Bronchial epithelial cell (primary cell): ENCODE measurements around the gene VWA8. TPM values are rescaled to one million over a fixed set of nuclear protein-coding genes. Genes with fewer than 3 reads are reported as not detected.

Experiments used
- DNase-seq: peaks from one replicate; pipeline ENCODE4 v3.0.0-alpha.2; 2010; ENCODE audit warnings: low read depth
- FAIRE-seq: peaks from 2 replicates; lab custom pipeline; 2011; peaks lifted over from hg19 to GRCh38; lab: Jason Lieb, UNC
- H3K27me3 ChIP-seq: 2 replicates; pipeline ENCODE4 v1.5.1; 2011; ENCODE audit warnings: low read length; ENCODE audit not compliant: control insufficient read depth, insufficient read depth
- H3K36me3 ChIP-seq: 2 replicates; pipeline ENCODE4 v1.5.1; 2011; ENCODE audit warnings: low read length; ENCODE audit not compliant: control insufficient read depth, insufficient read depth
- H3K4me3 ChIP-seq: 2 replicates; pipeline ENCODE4 v1.5.1; 2011; ENCODE audit warnings: mild to moderate bottlenecking, low read depth, low read length, control low read depth
- total RNA-seq: library from RNA; depleted of rRNA; stranded (reverse); fragments of >200 nt; gene quantifications from 2 replicates; pipeline ENCODE4 v1.2.1, GENCODE V29; 2014
- TF ChIP-seq, protein P1 (sequence below): IDR thresholded peaks from 2 replicates; pipeline ENCODE4 v1.5.1; 2011; ENCODE audit warnings: mild to moderate bottlenecking, moderate library complexity, low read length, control low read depth, inconsistent platforms; ENCODE audit not compliant: insufficient read depth, severe bottlenecking

VWA8 gene
- total RNA-seq, 1 donor from 2014 or later = 17.1 TPM

DNA sequence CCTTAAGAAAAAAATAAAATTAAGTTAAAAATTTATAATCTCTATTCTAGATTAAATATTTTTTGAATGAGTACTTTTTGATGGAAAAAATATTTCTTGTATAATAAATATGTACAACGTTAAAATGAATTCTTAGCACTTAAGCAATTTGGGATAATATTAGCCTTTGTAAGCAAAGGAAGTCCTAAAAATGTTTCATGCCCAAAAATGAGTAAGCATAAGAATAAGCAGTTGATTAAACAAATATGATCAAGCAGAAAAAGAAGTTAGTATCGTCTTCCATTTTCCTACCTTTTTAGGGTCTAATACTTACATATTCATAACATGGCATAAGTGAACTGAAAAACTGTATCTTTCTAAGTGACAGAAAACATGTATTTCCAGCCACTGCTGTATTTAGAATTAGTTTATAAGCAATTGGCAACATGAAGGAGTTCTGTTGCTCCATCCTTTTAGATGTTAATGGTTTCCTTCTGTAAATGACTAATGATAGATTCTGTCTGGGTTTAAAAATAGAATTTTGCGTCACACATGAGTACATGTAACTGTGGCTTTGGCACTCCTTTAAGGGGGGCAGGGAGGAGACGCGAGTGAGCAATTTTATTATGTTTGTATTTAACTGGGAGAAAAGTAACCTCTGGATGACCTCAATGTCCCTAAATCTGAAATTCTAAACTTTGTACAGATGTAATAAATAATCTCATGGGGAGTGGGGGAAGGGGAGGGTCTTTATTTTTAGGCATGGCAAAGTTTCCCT, 266.2 kb downstream of the VWA8 start:
- no peak overlapping the region for H3K4me3 ChIP-seq
- H3K27me3 ChIP-seq = no peaks in the 10 kb centered on the region
- DNase-seq = peak; percentile 91
- FAIRE-seq = no peak
- peaks cover 1% of the 10 kb centered on the region for H3K36me3 ChIP-seq
- TF ChIP-seq, protein P1, sequence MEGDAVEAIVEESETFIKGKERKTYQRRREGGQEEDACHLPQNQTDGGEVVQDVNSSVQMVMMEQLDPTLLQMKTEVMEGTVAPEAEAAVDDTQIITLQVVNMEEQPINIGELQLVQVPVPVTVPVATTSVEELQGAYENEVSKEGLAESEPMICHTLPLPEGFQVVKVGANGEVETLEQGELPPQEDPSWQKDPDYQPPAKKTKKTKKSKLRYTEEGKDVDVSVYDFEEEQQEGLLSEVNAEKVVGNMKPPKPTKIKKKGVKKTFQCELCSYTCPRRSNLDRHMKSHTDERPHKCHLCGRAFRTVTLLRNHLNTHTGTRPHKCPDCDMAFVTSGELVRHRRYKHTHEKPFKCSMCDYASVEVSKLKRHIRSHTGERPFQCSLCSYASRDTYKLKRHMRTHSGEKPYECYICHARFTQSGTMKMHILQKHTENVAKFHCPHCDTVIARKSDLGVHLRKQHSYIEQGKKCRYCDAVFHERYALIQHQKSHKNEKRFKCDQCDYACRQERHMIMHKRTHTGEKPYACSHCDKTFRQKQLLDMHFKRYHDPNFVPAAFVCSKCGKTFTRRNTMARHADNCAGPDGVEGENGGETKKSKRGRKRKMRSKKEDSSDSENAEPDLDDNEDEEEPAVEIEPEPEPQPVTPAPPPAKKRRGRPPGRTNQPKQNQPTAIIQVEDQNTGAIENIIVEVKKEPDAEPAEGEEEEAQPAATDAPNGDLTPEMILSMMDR = no peak

DNA sequence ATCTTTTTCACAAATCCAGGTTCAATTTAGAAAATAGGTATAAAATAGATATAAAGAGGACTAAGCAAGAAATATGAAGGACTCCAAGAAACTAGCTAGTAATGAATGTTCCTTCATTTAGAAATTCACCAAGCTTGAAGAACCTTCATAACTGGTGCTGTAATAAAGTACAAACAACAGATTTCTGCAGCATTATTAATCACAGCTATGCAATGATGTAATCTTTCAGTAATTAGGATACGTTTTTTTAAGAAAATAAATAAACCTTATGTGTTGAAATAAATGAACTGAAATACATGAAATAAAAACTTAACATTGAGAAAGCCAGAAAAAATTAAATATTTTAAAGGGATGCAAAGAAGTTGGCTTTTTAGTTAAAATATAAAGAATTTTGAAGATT, 267.5 kb downstream of the VWA8 start:
- FAIRE-seq (no peak), DNase-seq (peak; percentile 32)
- Histone ChIP-seq H3K36me3 (peaks cover 1% of the 10 kb centered on the region), H3K4me3 (no peak overlapping the region), H3K27me3 (no peaks in the 10 kb centered on the region)
- TF ChIP-seq, protein P1 = no peak

DNA sequence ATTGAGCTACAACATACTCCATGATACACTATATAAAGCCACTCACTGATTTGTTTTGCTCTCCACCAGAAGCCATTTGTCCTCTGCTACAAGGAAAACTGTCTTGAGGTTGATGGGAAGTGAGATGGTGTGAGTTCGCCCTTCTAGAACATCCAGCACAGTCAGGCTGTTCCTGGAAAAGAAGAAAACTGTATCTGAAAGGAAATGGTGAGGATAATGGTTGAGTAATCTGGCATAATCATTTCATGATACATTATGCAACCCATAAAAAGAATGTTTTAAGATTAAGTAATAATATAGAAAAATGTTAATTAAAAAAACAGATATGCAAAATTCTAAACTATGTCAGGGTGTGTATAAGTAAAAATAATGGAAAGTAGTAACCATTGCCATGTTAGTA, 269.6 kb downstream of the VWA8 start:
- Histone ChIP-seq H3K36me3 (no peaks in the 10 kb centered on the region), H3K4me3 (no peak overlapping the region), H3K27me3 (no peaks in the 10 kb centered on the region)
- DNase-seq (peak; percentile 38), FAIRE-seq (no peak)
- TF ChIP-seq, protein P1 = no peak

DNA sequence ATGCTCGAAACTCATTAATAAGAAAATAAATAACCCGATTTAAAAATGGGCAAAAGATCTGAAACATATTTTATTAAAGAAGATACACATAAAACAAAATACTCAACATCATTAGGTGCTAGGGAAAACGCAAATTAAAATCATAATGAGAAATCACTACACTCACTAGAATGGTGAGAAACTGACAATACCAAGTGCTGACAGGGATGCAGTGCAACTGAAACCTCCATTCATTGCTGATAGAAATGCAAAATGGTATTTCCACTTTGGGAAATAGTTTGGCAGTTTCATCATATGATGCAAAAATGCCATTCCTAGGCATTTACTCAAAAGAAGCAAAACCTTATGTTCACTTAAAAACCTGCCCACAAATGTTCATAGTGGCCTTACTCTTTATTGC, 278.1 kb downstream of the VWA8 start:
- H3K36me3 ChIP-seq = peaks cover 2% of the 10 kb centered on the region
- H3K27me3 ChIP-seq = no peaks in the 10 kb centered on the region
- DNase-seq (no peak), FAIRE-seq (no peak)
- H3K4me3 ChIP-seq = no peak overlapping the region
- TF ChIP-seq, protein P1 = no peak

DNA sequence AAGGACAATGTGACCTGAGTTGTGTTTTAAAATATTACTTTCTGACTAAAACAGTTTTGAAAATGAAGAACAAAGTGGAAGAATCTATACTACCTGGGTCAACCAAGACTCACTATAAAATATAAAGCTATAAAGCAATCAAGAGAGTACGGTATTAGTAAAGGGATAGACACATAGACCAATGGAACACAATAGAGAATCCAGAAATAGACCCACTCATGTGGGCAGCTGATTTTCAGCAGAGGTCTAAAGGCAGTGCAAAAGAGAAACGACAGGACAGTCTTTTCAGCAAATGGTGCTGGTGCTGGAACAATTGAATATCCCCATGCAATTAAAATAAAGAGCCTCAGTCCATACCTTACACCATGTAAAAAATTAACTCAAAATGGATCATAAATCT, 278.9 kb downstream of the VWA8 start:
- TF ChIP-seq, protein P1 = no peak
- H3K36me3 ChIP-seq = peaks cover 2% of the 10 kb centered on the region
- H3K27me3 ChIP-seq = no peaks in the 10 kb centered on the region
- H3K4me3 ChIP-seq = no peak overlapping the region
- no peak for DNase-seq
- no peak for FAIRE-seq

DNA sequence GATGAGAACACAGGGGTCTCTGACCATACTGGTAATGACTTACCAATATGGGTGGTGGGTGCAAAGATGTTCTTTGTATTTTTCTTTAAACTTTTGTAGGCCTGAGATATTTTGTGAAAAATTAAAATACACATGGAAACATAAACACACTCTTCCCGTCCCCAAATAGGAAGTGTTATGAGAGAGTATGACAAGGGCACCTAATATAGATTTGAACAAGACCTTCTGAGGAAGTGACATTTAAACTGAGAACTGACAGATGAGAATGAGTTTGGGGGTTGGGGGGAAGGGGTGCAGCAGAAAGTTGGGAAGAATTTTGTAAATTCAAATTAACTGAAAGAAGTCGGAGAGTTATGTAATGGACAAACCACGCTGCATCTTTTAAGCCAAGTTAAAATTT, 279.3 kb downstream of the VWA8 start:
- TF ChIP-seq, protein P1 = no peak
- Histone ChIP-seq H3K4me3 (no peak overlapping the region), H3K36me3 (peaks cover 2% of the 10 kb centered on the region), H3K27me3 (no peaks in the 10 kb centered on the region)
- DNase-seq (no peak), FAIRE-seq (no peak)
